LNCaP clone FGC (cell line): ENCODE data around the gene CTNNBL1.

Experiments
- DNase-seq: peaks from one replicate; pipeline ENCODE4 v3.0.0-alpha.2; 2011; ENCODE audit warnings: low read depth
- H3K4me3 ChIP-seq: 2 replicates; pipeline ENCODE4 v1.5.1; 2011; ENCODE audit warnings: mild to moderate bottlenecking, low read depth, low read length, control low read depth
- TF ChIP-seq, protein P1 (sequence below): IDR thresholded peaks from 2 replicates; pipeline ENCODE4 v1.5.1; 2012; ENCODE audit warnings: mild to moderate bottlenecking; ENCODE audit not compliant: control insufficient read depth, insufficient read depth; ENCODE audit errors: extremely low read depth

Gene CTNNBL1

DNA sequence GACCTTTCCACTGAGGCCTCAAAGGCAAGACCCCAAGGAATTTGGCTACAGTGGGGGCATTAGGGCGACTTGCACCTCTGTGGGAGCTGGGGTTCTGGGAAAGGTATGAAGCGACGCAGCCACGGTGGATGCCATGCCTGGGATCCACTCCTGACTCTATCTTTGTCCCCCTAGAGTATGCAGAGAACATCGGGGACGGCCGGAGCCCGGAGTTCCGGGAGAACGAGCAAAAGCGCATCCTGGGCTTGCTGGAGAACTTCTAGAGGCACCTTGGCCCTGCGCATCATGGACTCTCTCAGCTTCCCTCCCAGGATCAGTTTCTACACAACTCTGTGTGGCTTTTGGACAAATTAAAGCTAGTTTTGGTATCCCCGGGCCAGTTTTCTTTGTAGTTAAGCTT is 177.9 kb downstream of the CTNNBL1 start:
- no peak for DNase-seq
- no peak overlapping the region for H3K4me3 ChIP-seq
- TF ChIP-seq, protein P1, sequence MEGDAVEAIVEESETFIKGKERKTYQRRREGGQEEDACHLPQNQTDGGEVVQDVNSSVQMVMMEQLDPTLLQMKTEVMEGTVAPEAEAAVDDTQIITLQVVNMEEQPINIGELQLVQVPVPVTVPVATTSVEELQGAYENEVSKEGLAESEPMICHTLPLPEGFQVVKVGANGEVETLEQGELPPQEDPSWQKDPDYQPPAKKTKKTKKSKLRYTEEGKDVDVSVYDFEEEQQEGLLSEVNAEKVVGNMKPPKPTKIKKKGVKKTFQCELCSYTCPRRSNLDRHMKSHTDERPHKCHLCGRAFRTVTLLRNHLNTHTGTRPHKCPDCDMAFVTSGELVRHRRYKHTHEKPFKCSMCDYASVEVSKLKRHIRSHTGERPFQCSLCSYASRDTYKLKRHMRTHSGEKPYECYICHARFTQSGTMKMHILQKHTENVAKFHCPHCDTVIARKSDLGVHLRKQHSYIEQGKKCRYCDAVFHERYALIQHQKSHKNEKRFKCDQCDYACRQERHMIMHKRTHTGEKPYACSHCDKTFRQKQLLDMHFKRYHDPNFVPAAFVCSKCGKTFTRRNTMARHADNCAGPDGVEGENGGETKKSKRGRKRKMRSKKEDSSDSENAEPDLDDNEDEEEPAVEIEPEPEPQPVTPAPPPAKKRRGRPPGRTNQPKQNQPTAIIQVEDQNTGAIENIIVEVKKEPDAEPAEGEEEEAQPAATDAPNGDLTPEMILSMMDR = no peak

DNA sequence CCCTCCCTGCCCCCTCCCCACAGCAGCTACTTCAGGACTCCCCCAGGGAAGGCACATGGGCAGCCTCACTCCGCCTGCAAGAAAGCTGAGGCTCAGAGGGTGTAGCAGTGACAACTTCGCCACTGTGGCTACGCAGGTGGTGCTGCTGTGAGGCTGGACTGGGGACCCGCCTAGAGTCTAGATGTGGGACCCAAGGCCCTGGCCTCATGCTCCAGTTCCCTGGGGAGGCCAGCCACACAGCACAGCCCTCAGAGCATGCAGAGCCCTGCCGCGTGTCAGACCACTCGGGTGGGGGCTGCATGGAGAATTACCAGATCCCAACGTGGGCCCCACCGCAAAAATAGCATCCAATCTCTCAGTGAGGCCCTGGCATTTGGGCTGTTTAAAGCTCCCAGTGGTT is 178.3 kb downstream of the CTNNBL1 start:
- H3K4me3 ChIP-seq = no peak overlapping the region
- no peak for DNase-seq
- TF ChIP-seq, protein P1 = no peak

DNA sequence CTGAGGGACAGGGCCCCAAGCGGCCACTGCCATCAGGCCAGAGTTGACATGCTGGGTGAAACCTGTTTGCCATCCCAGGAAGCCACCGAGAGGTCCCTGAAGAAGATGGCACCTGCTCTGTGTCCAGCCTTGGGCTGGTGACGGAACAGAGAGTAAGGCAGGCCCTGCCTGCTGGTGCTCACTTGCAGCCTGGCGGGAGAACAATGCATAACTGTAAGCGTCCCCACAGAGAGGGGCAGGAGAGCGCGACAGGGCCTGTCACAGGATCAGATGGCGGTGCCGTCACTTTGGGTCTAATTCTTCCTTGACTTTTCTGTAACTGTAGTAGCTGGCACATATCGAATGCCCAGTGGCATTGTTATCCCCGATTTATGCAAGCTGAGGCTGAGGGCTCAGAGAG is 180.1 kb downstream of the CTNNBL1 start:
- no peak for DNase-seq
- H3K4me3 ChIP-seq = no peak overlapping the region
- TF ChIP-seq, protein P1 = no peak

DNA sequence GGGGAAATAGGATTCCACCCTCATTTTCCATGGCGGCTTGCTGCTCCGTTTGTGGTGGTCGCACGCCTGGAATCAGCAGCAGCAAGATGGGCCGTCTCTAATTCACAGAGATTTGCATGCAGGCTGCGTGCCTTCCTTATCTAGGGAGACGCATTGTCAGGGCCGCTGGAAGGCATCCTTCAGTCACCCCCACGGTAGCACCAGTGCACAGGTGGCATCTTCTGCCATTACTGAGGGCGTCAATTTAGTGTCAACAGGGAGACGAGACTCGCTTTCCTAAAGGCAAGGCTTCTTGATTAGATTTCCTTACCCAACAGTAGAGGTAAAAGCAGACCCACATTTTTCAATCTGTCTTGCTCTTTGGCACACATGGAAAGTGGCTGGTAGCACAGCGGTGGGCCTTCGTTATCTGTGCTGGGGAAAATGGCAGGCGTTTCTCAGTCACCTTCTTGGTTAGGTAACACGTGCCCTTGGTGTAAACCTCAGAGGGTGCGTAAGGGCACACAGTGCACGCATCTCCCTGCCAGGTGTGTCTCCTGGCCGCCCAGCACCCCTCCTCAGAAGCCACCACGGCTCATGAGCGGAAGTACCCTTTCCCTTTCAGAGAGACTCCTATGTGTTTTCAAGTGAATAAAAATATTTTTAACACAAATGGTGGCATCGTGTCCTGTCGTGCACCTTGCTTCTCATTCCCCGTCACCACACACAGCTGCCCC is 181.8 kb downstream of the CTNNBL1 start:
- TF ChIP-seq, protein P1 = no peak

DNA sequence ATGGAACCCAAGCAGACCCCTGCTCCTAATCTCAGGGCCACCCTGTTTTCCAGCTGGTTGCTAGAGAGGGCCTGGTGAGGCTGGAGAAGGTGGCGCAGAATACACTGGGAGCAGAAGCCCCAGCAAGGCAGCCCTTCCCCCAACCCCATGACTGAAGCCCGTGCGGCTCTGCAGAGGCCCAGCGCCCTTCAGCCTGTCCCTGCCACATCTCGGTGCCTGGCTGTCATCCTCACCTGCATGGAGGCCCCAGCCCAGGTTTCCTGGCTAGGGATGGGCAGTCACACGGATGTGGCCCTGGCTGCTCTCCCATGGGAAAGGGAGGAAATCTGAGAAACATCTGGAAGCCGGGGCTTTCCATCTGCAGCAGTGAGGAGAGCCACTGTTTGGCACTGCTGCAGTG is 183.0 kb downstream of the CTNNBL1 start:
- no peak overlapping the region for H3K4me3 ChIP-seq
- DNase-seq = no peak

More for the DNA sequence above, 181.8 kb downstream of the CTNNBL1 start:
- no peak overlapping the region for H3K4me3 ChIP-seq
- DNase-seq = no peak

DNA sequence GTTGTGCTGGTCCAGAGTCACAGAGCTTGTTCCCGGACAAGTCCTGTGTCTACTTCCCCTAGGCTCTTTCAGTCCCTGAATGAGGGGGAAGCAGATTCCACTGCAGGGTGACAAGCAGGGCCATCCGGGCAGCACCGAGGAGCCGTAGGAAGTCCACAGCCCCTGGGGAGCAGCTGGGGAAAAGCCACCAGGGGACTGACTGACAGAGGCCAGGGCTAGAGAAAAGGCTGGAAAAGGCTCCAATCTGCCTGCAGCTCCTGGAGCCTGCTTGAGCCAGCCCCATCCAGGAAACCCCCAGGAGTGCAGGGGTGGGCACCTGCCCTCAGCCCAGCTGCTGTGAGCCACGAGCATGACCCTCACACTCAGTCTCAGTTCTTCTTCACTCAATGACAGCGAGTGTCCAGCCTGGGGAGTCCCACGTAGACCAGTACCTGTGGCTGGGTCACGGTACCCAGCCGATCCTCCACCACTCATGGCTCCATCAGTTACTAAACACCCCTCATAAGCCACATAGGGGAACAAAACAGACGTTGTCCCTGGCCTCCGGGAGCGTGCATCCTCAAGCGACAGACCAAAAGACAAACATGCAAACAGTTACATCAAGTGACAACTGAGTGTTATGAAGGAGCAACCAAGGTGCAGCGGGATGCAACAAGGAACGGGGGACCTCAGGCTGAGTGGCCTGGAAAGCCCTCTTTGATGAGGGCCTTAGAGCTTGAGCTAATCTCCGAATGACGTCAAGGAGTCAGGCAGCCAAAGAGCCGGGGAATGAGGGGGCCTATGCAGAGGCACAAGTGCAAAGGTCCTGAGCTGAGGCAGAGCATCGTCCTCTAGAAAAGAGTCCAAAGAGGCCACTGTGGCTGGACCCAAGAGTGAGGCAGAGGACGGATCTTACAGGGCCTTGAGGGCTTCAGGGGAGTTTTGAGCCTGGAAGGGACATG is 184.3 kb downstream of the CTNNBL1 start:
- H3K4me3 ChIP-seq = no peak overlapping the region
- TF ChIP-seq, protein P1 = no peak
- no peak for DNase-seq

More for the DNA sequence above, 183.0 kb downstream of the CTNNBL1 start:
- TF ChIP-seq, protein P1 = no peak
